ENCODE results near the gene ARHGEF25.

- TF ChIP-seq CTCF (IDR thresholded peaks at IDR 0.05; ENCODE audit: insufficient read depth, low read length) = no peak
- TF ChIP-seq REST (IDR thresholded peaks at IDR 0.05; ENCODE audit: insufficient replicate concordance, low read depth) = no peak
Observed at GRCh38 chr12:57617942-57618341, 6.7 kb downstream of the ARHGEF25 start.

Data from HL-60 (cell line).